Heart left ventricle (tissue), 16 donors: Measurements from ENCODE around the gene PTPRM. TPM values are rescaled to one million over a fixed set of nuclear protein-coding genes. Genes with fewer than 3 reads are reported as not detected.

Experiments used
- ATAC-seq, 4 donors: fragments of 200-7000 bp; cut with Tn5 transposase; one replicate each; pipeline ENCODE4 v1.9.1; 2020 to 2022; ENCODE audit warnings: moderate library complexity in 4 of 4, mild to moderate bottlenecking in 3 of 4, moderate number of reproducible peaks in 1 of 4
- DNase-seq, 5 donors: peaks; one replicate each; pipeline ENCODE4 v3.0.0-alpha.2; 2020
- H3K27ac ChIP-seq, 12 donors: fragments of 200-600 bp; sonication (generic) in 4 of 12; one replicate each; pipeline versions ENCODE4 v1.5.0 to v1.8.0; 2016 to 2022; ENCODE audit warnings: mild to moderate bottlenecking in 2 of 12
- H3K27me3 ChIP-seq, 9 donors: fragments of 200-600 bp; sonication (generic) in 2 of 9; one replicate each; pipeline versions ENCODE4 v1.5.1 to v1.8.0; 2016 to 2022; ENCODE audit warnings: mild to moderate bottlenecking in 3 of 9
- H3K36me3 ChIP-seq, 9 donors: fragments of 200-600 bp; sonication (generic) in 2 of 9; one replicate each; pipeline versions ENCODE4 v1.5.0 to v1.8.0; 2018 to 2022; ENCODE audit warnings: mild to moderate bottlenecking in 2 of 9
- H3K4me1 ChIP-seq, 12 donors: fragments of 200-600 bp; sonication (generic) in 4 of 12; one replicate each; pipeline versions ENCODE4 v1.5.0 to v1.8.0; 2016 to 2022; ENCODE audit warnings: mild to moderate bottlenecking in 3 of 12
- H3K4me3 ChIP-seq, 12 donors: fragments of 200-600 bp; sonication (generic) in 4 of 12; one replicate each; pipeline versions ENCODE4 v1.5.0 to v1.8.0; 2017 to 2022; ENCODE audit warnings: mild to moderate bottlenecking in 9 of 12, moderate library complexity in 4 of 12
- H3K9me3 ChIP-seq, 12 donors: fragments of 200-600 bp; sonication (generic) in 4 of 12; one replicate each; pipeline versions ENCODE4 v1.5.0 to v1.8.0; 2016 to 2022; ENCODE audit warnings: mild to moderate bottlenecking in 1 of 12
- CTCF ChIP-seq, 12 donors: fragments of 200-600 bp; sonication (generic) in 4 of 12; IDR thresholded peaks; one replicate each; pipeline versions ENCODE4 v1.5.0 to v1.8.0; 2018 to 2022; ENCODE audit warnings: antibody characterized with exemption in 12 of 12, mild to moderate bottlenecking in 5 of 12
- POLR2A ChIP-seq, 2 donors: fragments of 450-650 bp; IDR thresholded peaks; one replicate each; pipeline ENCODE4 v1.6.1; 2017; ENCODE audit warnings: antibody characterized with exemption in 2 of 2, mild to moderate bottlenecking in 2 of 2, moderate library complexity in 2 of 2
- WGBS, 4 donors: extraction: QIAGEN DNeasy Blood & Tissue Kit in 2 of 4; methylation state at CpG; one replicate each; pipeline versions ENCODE4 v1.1.5 to v1.1.7; 2013 to 2018; 5-methylcytosine and 5-hydroxymethylcytosine counted together
- intact Hi-C, 10 donors: fragments of 100-400 bp; cut with DNase I; formaldehyde crosslinking; loops; one replicate each; pipeline versions ENCODE4 v1.11.1 to v1.14.2; 2022
- polyA plus RNA-seq, 2 donors: library from polyadenylated mRNA; stranded (reverse); fragments of 200-250 nt; gene quantifications; one replicate each; pipeline ENCODE4 v1.2.3, GENCODE V29; 2013
- total RNA-seq, 9 donors: library from RNA; depleted of rRNA in 2 of 9; stranded (reverse); fragments of >200 nt in 2 of 9; fragmentation: NEBNext Ultra II Directional in 3 of 9; extraction: Animal tissue kit (Norgen Biotek cat#: 25700) in 3 of 9; gene quantifications; one replicate each; pipeline versions ENCODE4 v1.1.0 to v1.2.4, GENCODE V29; 2016 to 2023
- donor health status: ischemic (EF 13 %, LVEDD 7.1; RV severe dilation, severe dysfunction).
- donor health status: healthy with polysubstance abuse.
- donor health status: DM: no; HTN: yes; CAD: no.
- donor health status: DM: no; HTN: no; CAD: no.
- donor health status: ischemic (EF 25% LVEDD 6.9; RV normal size, moderate dysfunction).
- donor health status: ischemic (EF 25% LVEDD 5.7; RV mildly dilated, moderate dysfunction).
- donor health status: healthy.
- donor health status: DM: yes; HTN: yes; CAD: no.
- donor health status: ischemic (EF 35%, LVEDD 5.7; RV mildly dilated, moderate dysfunction).
- donor health status: nonischemic (EF 11% LVEDD 7.7; RV severe dilation, severe dysfunction).
- donor health status: DM: yes; HTN: yes; CAD: no.
- donor health status: PGD.
- donor health status: ischemic (EF 29% LVEDD 5.4; RV normal size, mild dysfunction).
- donor health status: nonischemic (EF 23%, LVEDD 6.1; RV moderate dilation, normal function).

The PTPRM gene
- total and polyA plus RNA-seq, 11 donors: 93.8 to 186 (median 123) TPM

- no peaks in the 10 kb centered on the region for H3K36me3 ChIP-seq
- DNase-seq (no peak), ATAC-seq (peak in 2 of 4 donors; percentile 33 to 42)
- H3K4me3 ChIP-seq: no peak overlapping the region
- H3K27ac ChIP-seq: no peak overlapping the region
- peaks cover 0 to 26% (median 9%) of the 10 kb centered on the region in 12 donors for H3K9me3 ChIP-seq
- intact Hi-C loops: no loop called here
- H3K27me3 ChIP-seq: no peaks in the 10 kb centered on the region
- TF ChIP-seq CTCF (IDR thresholded peaks at IDR 0.05) (no peak), POLR2A (IDR thresholded peaks at IDR 0.05) (no peak)
- WGBS, 4 donors: 68 to 81% (median 74%) methylated on average over 4 of the region's 4 CpGs
- peaks cover 0 to 19% (median under 1%) of the 10 kb centered on the region in 12 donors for H3K4me1 ChIP-seq
Measured at GRCh38 chr18:7846335-7846734, 279.2 kb downstream of the PTPRM start.

- Histone ChIP-seq H3K4me1 (peaks cover 0 to 19% (median 0%) of the 10 kb centered on the region in 12 donors), H3K9me3 (peaks cover 0 to 30% (median 12%) of the 10 kb centered on the region in 12 donors), H3K27me3 (no peaks in the 10 kb centered on the region), H3K36me3 (no peaks in the 10 kb centered on the region), H3K4me3 (no peak overlapping the region), H3K27ac (no peak overlapping the region)
- ATAC-seq (no peak), DNase-seq (no peak)
- TF ChIP-seq POLR2A (IDR thresholded peaks at IDR 0.05): no peak
- TF ChIP-seq CTCF (IDR thresholded peaks at IDR 0.05): no peak
- intact Hi-C loops: no loop called here
- 86 to 91% (median 90%) methylated on average over 4 of the region's 4 CpGs for WGBS, 4 donors
Measured at GRCh38 chr18:7847357-7848053, 280.4 kb downstream of the PTPRM start.

GRCh38 chr18:7848054-7848412 is 280.9 kb downstream of the PTPRM start:
- H3K27me3 ChIP-seq: no peaks in the 10 kb centered on the region
- peaks cover 0 to 30% (median 12%) of the 10 kb centered on the region in 12 donors for H3K9me3 ChIP-seq
- ATAC-seq: no peak
- no peak overlapping the region for H3K4me3 ChIP-seq
- intact Hi-C loops: no loop called here
- no peak for DNase-seq
- H3K36me3 ChIP-seq: no peaks in the 10 kb centered on the region
- no peak overlapping the region for H3K27ac ChIP-seq
- no peak for TF ChIP-seq POLR2A (IDR thresholded peaks at IDR 0.05)
- TF ChIP-seq CTCF (IDR thresholded peaks at IDR 0.05): no peak
- peaks cover 0 to 19% (median 0%) of the 10 kb centered on the region in 12 donors for H3K4me1 ChIP-seq

GRCh38 chr18:7850446-7850845 is 283.3 kb downstream of the PTPRM start:
- Histone ChIP-seq H3K4me1 (peaks cover 0 to 39% (median 8%) of the 10 kb centered on the region in 12 donors), H3K4me3 (no peak overlapping the region), H3K9me3 (peaks cover 0 to 12% (median 0%) of the 10 kb centered on the region in 12 donors), H3K27ac (no peak overlapping the region), H3K36me3 (no peaks in the 10 kb centered on the region), H3K27me3 (no peaks in the 10 kb centered on the region)
- DNase-seq (no peak), ATAC-seq (no peak)
- intact Hi-C loops: loop anchor here in 2 of 10 donors (10.0 kb wide), 1 partner anchor 56 kb away; no protein-coding TSS in a partner anchor
- TF ChIP-seq CTCF (IDR thresholded peaks at IDR 0.05) (no peak), POLR2A (IDR thresholded peaks at IDR 0.05) (no peak)
